ENCODE measurements around the gene KRTAP4-2. TPM values are rescaled to one million over a fixed set of nuclear protein-coding genes. Genes with fewer than 3 reads are reported as not detected.

The KRTAP4-2 gene
- total and polyA plus RNA-seq, 10 of the 15 experiments (the other 5 are each of a cell fraction or from before 2014, with no cell fraction given), result not detected

GRCh38 chr17:41145261-41145660, 32.8 kb downstream of the KRTAP4-2 start:
- Histone ChIP-seq H3K9ac (ENCODE audit: control insufficient read depth, insufficient read depth, low read length) (no peak overlapping the region), H3K4me3 (no peak overlapping the region), H3K36me3 (ENCODE audit: control insufficient read depth in 2 of 2, insufficient read depth in 2 of 2, low read length in 1 of 2) (no peaks in the 10 kb centered on the region), H3K4me1 (ENCODE audit: control insufficient read depth, insufficient read depth, low read length) (no peaks in the 10 kb centered on the region), H3K27me3 (replicated peaks in 1 of 2; ENCODE audit: control insufficient read depth in 2 of 2, insufficient read depth in 2 of 2, low read length in 1 of 2) (no peaks in the 10 kb centered on the region), H4K20me1 (ENCODE audit: control insufficient read depth, insufficient read depth) (no peaks in the 10 kb centered on the region), H3K79me2 (ENCODE audit: control insufficient read depth, insufficient read depth, low read length) (no peaks in the 10 kb centered on the region), H2AFZ (ENCODE audit: control insufficient read depth, low read depth, low read length) (no peak overlapping the region), H3K9me3 (replicated peaks; ENCODE audit: control insufficient read depth, insufficient read depth, low read length) (no peaks in the 10 kb centered on the region; the same call in 1 of the 3 replicates), H3K27ac (ENCODE audit: control insufficient read depth, insufficient read depth) (no peak overlapping the region), H3K4me2 (ENCODE audit: control insufficient read depth, insufficient read depth) (no peak overlapping the region)
- BruUV-seq (replicated peaks), result no TSS peak
- intact Hi-C loops (cut with micrococcal nuclease; ENCODE audit: unreplicated experiment) (no loop called here), in situ Hi-C loops (cut with MboI) (no loop called here)
- DNase-seq (ENCODE audit: low read depth, low spot score), result no peak
- POLR2A ChIA-PET, result no interaction called here
- TF ChIP-seq, protein P1, sequence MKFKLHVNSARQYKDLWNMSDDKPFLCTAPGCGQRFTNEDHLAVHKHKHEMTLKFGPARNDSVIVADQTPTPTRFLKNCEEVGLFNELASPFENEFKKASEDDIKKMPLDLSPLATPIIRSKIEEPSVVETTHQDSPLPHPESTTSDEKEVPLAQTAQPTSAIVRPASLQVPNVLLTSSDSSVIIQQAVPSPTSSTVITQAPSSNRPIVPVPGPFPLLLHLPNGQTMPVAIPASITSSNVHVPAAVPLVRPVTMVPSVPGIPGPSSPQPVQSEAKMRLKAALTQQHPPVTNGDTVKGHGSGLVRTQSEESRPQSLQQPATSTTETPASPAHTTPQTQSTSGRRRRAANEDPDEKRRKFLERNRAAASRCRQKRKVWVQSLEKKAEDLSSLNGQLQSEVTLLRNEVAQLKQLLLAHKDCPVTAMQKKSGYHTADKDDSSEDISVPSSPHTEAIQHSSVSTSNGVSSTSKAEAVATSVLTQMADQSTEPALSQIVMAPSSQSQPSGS (IDR thresholded peaks at IDR 0.05; ENCODE audit: low read length), result no peak
- no peak for TF ChIP-seq RFX5 (IDR thresholded peaks at IDR 0.05; ENCODE audit: low read depth, low read length)
- no peak for TF ChIP-seq JUNB (IDR thresholded peaks at IDR 0.05)
- no peak for TF ChIP-seq POLR2AphosphoS5 (IDR thresholded peaks at IDR 0.05; ENCODE audit: low read length)
- TF ChIP-seq TCF12 (IDR thresholded peaks at IDR 0.05; ENCODE audit: low read depth, low read length), result no peak
- no peak for TF ChIP-seq MEF2A (IDR thresholded peaks at IDR 0.05; ENCODE audit: insufficient read depth, low read depth, low read length)
- TF ChIP-seq CTCF (IDR thresholded peaks at IDR 0.05 in 2 of 3, conservative IDR thresholded peaks at IDR 0.05 in 1 of 3; ENCODE audit: control insufficient read depth in 2 of 3, extremely low read depth in 1 of 3, insufficient read depth in 1 of 3, low read depth in 3 of 3, low read length in 3 of 3), result no peak
- WGBS (ENCODE audit: insufficient coverage, insufficient replicate concordance, low lambda C conversion rate, missing lambda C conversion rate), result 1% methylated on average over 2 of the region's 2 CpGs
- RAD21 ChIA-PET (ENCODE audit: unreplicated experiment), result no interaction called here
- SMC1A ChIA-PET (ENCODE audit: uncharacterized antibody, unreplicated experiment), result no interaction called here
- ATAC-seq, result no peak
- CTCF ChIA-PET, result no interaction called here
- FAIRE-seq, result no peak
